ENCODE results near the gene FGF22. TPM values are rescaled to one million over a fixed set of nuclear protein-coding genes. Genes with fewer than 3 reads are reported as not detected.

The FGF22 gene
- polyA plus RNA-seq, 1 donor from 2014 or later = 0.48 TPM

DNA sequence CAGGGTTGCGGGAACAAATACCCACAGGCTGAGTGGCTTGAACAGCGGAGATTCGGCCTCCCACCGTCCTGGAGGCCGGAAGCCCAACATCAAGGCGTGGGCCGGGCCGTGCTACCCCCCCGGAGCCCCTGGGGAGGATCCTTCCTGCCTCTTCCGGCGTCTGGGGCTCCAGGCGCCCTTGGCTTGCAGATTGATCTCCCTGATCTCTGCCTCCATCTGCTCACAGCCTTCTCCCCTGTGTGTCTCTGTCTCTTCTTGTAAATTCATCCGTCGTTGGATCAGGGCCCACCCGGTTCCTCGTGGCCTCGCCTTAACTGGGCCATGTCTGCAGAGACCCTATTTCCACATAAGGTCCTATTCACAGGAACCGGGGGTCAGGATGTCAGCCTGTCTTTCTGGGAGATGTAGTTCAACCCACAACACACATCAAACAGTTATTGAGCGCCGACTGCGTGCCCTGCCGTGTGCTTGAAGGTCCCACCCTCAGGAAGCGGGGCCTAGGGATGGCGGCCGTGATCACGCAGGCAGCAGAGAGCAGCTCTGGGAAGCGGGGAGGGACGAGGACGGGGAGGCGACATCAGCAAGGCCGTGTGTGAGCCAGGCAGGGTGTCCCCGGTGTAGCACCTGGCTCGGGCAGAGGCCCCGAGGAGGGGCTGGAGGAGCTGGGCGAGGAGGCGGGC, 28.7 kb upstream of the FGF22 start:
- H3F3A ChIP-seq (ENCODE audit: insufficient read depth, low read length, poor library complexity, severe bottlenecking) = no peaks in the 10 kb centered on the region
- no peaks in the 10 kb centered on the region for H3K27me3 ChIP-seq (ENCODE audit: insufficient read depth, low read depth, low read length)
- no peaks in the 10 kb centered on the region for H3K9me3 ChIP-seq (ENCODE audit: low read length)
- no peak overlapping the region for H3K4me3 ChIP-seq (ENCODE audit: low read length)
- H3K4me2 ChIP-seq (ENCODE audit: low read length) = no peak overlapping the region
- H4K20me1 ChIP-seq (ENCODE audit: insufficient read depth) = no peaks in the 10 kb centered on the region
- TF ChIP-seq EZH2 (IDR thresholded peaks at IDR 0.05; ENCODE audit: borderline replicate concordance, insufficient read depth, low read length, poor library complexity, severe bottlenecking) = no peak
- no peak for TF ChIP-seq POLR2AphosphoS5 (IDR thresholded peaks at IDR 0.05)
- TF ChIP-seq MXI1 (conservative IDR thresholded peaks at IDR 0.05; ENCODE audit: poor library complexity, severe bottlenecking) = no peak
- no peak for TF ChIP-seq SMC3 (conservative IDR thresholded peaks at IDR 0.05; ENCODE audit: poor library complexity)
- TF ChIP-seq EP300 (conservative IDR thresholded peaks at IDR 0.05; ENCODE audit: poor library complexity, severe bottlenecking) = no peak
- TF ChIP-seq, protein P1, sequence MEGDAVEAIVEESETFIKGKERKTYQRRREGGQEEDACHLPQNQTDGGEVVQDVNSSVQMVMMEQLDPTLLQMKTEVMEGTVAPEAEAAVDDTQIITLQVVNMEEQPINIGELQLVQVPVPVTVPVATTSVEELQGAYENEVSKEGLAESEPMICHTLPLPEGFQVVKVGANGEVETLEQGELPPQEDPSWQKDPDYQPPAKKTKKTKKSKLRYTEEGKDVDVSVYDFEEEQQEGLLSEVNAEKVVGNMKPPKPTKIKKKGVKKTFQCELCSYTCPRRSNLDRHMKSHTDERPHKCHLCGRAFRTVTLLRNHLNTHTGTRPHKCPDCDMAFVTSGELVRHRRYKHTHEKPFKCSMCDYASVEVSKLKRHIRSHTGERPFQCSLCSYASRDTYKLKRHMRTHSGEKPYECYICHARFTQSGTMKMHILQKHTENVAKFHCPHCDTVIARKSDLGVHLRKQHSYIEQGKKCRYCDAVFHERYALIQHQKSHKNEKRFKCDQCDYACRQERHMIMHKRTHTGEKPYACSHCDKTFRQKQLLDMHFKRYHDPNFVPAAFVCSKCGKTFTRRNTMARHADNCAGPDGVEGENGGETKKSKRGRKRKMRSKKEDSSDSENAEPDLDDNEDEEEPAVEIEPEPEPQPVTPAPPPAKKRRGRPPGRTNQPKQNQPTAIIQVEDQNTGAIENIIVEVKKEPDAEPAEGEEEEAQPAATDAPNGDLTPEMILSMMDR (IDR thresholded peaks at IDR 0.05; ENCODE audit: poor library complexity, severe bottlenecking) = no peak
- TF ChIP-seq RAD21 (conservative IDR thresholded peaks at IDR 0.05) = no peak
- no peak for TF ChIP-seq REST (IDR thresholded peaks at IDR 0.05; ENCODE audit: borderline replicate concordance)
- no peak for TF ChIP-seq TAF1 (IDR thresholded peaks at IDR 0.05; ENCODE audit: low read depth)
- H2AFZ ChIP-seq (ENCODE audit: low read depth, low read length) = no peak overlapping the region
- H3K79me2 ChIP-seq (replicated peaks; ENCODE audit: insufficient read depth, low read length) = no peaks in the 10 kb centered on the region
- no peak overlapping the region for H3K27ac ChIP-seq (ENCODE audit: low read length)
- no peaks in the 10 kb centered on the region for H3K36me3 ChIP-seq (ENCODE audit: insufficient read depth, low read length)
- H3K9ac ChIP-seq (ENCODE audit: low read length) = no peak overlapping the region
- H3K9me2 ChIP-seq (ENCODE audit: insufficient read depth, low read length) = no peaks in the 10 kb centered on the region

DNA sequence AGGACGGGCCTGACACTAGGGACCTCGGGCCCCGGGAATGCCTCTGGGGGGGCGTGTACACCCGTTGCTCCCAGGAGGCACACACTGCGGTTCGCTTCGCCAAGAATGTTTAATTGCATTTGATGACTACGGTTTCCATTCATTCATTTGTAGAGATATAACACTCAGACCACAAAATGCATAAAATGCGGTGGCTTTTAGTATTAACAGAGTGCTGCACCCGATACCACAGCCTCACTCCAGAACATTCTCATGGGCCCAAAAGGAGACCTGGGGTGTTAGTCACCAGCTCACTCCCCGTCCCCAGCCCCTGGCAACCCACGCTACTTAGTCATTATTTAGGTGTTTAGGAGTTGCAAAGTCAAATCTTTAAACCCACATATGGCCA, 28.2 kb upstream of the FGF22 start:
- H3K4me3 ChIP-seq (ENCODE audit: low read length) = no peak overlapping the region
- H4K20me1 ChIP-seq (ENCODE audit: insufficient read depth) = no peaks in the 10 kb centered on the region
- H3K27ac ChIP-seq (ENCODE audit: low read length) = no peak overlapping the region
- TF ChIP-seq EZH2 (IDR thresholded peaks at IDR 0.05; ENCODE audit: borderline replicate concordance, insufficient read depth, low read length, poor library complexity, severe bottlenecking) = no peak
- TF ChIP-seq, protein P1 (IDR thresholded peaks at IDR 0.05; ENCODE audit: poor library complexity, severe bottlenecking) = no peak
- no peaks in the 10 kb centered on the region for H3K9me2 ChIP-seq (ENCODE audit: insufficient read depth, low read length)
- H3K4me2 ChIP-seq (ENCODE audit: low read length) = no peak overlapping the region
- H3K36me3 ChIP-seq (ENCODE audit: insufficient read depth, low read length) = no peaks in the 10 kb centered on the region
- no peaks in the 10 kb centered on the region for H3K27me3 ChIP-seq (ENCODE audit: insufficient read depth, low read depth, low read length)
- no peak overlapping the region for H3K9ac ChIP-seq (ENCODE audit: low read length)
- H3K79me2 ChIP-seq (replicated peaks; ENCODE audit: insufficient read depth, low read length) = no peaks in the 10 kb centered on the region
- H3K9me3 ChIP-seq (ENCODE audit: low read length) = no peaks in the 10 kb centered on the region
- no peaks in the 10 kb centered on the region for H3F3A ChIP-seq (ENCODE audit: insufficient read depth, low read length, poor library complexity, severe bottlenecking)
- no peak overlapping the region for H2AFZ ChIP-seq (ENCODE audit: low read depth, low read length)
